HG03521 (cell line): ENCODE data around the gene ZNF420.
"Not testable (repeated sequence)": the region's sequence is repeated elsewhere in the genome, so short reads cannot be mapped to it uniquely, and the experiment has no call there.

Experiments
- ATAC-seq: cut with Tn5 transposase; IDR thresholded peaks from one replicate; pipeline ENCODE4 v1.9.1; 2021; ENCODE audit warnings: mild to moderate bottlenecking, moderate library complexity; ENCODE audit not compliant: unreplicated experiment

ZNF420 gene

DNA sequence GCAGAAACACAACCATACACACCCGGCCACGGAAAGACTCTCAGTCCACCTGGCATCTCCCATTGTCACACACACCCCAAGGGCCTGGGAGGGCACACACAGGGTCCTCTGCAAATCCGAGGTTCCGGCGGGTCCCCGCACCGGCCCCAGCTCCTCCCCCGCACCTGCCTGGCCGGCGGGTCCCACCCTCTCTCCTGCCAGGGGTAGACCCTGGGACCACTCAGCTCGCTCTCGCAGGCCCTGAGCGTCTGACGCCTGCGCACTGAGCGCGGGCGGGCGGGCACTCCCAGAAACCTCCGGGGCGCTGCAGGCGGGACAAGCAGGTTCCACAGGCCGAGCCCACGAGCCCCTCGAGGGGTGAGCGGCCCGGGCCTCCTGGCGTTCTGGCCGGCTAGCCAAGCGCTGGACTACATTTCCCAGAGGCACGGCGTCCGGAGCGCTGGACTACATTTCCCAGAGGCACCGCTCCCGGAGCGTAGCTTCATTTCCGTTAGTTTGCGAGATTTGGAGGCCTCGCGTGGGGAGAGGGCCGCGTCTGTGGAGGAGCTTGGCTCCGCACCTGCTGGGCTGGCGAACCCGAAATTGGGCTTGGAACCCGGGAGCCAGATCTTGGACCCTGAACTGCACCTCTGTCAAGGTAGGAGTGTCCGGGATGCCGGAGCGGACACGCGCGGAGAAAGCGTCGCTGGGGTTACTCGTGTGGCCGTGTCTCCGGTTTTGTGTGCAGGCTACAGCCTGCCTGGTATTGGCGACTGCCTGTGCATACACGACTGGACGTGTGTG lies at the start of gene ZNF420:
Gene ZNF420, plus strand, starts transcription at position 500 of the 783 bp plus-strand sequence. CDS start 10,686 bp downstream, outside the sequence.
- peak; percentile 94 for ATAC-seq

DNA sequence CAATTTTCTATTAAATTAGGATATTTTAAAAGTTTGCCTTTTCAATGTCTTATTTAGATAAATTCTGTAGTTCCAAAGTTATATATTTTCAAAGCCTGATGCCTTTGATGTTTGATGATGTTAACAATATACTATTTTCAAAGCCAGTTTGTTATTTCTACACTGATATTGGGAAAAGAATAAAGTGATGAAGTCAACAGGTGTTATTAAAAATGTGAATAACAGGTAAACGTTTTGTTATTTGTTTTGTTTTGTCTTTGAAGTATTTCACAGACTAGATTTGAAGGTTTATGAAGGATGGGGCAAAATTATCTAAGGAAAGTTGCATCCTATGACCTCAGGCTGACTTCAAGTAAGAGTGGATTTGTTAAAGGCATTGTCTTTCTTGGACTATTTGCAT lies 33.1 kb upstream of the ZNF420 start:
- no peak for ATAC-seq

- no peak for ATAC-seq
Observed at GRCh38 chr19:37055330-37055729, 22.9 kb upstream of the ZNF420 start.

- no peak for ATAC-seq
Observed at GRCh38 chr19:37056776-37057175, 21.5 kb upstream of the ZNF420 start.

DNA sequence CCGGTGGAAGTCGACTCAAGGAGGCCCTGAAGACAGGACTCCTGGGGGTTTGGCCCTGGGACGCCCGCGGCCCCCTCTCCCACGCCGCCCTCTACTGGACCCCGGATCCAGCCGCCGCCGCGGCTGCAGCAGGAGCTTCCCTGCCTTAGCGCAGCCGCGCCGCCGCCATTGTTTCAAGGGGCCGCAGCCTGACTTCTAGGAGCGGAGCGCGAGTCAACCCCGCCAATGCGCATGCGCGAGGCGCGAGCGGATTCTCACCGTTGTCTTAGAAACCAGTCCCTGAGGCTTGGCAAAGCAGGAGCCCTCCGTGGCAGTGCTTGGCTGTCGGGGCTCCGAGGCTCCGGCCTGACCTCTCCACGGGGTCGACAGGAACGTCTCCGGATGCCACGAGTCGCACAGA lies 19.1 kb upstream of the ZNF420 start:
- ATAC-seq = no peak

- not testable (repeated sequence) for ATAC-seq
Observed at GRCh38 chr19:37064886-37065285, 13.3 kb upstream of the ZNF420 start.

DNA sequence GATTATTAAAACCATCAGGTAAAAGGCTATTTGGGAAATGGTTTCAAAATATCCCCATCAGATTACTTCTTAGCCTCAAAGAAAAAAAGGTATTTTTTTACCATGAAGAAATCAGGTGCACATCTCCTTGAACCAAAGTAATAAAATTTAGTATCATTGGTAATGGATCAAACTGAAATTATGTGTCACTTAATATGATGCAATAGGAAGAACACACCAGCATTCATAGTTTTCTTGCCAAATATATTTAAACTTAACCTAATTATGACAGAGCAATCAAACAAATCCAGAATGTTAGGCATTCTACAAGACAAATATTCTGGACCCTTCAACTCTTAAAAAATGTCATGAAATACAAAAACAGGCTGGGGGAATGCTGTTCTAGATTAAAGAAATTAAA lies 4.1 kb upstream of the ZNF420 start:
- ATAC-seq = no peak

GRCh38 chr19:37074819-37075362 lies 3.3 kb upstream of the ZNF420 start:
- no peak for ATAC-seq

GRCh38 chr19:37076524-37076923 lies 1.7 kb upstream of the ZNF420 start:
- ATAC-seq = not testable (repeated sequence)

DNA sequence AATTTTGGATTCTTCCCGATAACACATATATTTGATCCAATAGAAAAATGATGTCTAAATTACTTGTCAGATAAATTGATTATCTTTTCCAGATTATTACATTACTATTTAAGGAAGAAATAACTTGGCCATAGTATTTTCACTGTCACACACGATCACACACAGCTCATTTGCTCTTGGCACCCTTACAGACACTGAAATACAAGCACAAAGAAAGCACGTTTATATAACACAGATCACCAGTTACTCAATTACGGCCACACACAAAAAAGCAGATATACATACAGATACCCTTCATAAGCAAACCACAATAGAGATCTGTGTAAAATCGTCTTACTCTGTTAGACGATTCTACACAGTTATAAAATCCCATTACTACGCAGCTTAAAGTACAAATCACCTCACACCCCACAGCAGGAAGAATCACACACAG lies 716 bp upstream of the ZNF420 start:
- ATAC-seq = no peak

DNA sequence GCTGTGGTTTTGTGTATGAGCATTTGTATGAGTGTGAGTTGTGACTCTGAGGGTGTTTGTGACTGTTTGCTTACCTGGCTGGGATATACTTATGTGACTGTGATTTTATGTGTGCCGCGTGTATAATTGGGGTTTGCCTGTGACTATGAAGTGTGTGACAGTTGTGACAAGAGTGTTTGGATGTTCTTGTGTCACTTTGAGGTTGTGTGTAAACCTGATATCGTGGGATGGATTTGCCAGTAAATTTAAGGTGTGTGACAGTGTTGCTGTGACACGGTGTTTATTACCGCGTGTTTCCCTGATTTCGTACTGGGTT lies 442 bp downstream of the ZNF420 start:
- ATAC-seq = no peak

DNA sequence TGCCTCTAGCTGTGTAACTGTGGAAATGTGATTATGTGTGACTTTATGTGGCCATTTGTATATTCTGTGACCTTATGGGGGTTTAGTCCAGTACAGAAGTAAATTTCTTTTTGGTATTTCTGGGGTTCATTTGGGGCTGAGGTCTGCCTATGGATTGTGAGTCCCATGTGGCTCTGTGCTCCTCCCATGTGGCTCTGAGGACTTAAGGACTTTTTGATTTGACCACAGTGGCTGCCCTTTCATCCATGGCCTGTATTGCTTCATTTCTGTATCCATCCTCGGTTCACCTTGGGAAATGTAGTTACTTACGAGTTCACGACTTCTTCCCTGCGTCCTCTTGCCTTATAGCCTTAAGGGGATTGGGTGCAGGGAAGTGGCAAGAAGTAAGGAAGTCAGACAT lies 1.0 kb downstream of the ZNF420 start:
- ATAC-seq = no peak

DNA sequence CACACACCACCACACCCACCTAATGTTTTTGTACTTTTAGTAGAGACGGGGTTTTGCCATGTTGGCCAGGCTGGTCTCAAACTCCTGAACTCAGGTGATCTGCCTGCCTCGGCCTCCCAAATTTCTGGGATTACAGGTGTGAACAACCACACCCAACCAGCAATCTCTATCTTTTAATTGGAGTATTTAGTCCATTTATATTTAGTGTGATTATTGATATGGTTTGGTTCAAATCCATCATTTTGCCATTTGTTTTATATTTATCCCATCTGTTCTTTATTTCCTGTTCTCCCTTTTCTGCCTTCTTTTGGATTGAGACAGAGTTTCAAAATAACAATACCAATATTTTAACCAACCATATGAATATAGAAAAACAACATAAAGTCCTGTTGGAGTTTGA lies 4.1 kb downstream of the ZNF420 start:
- no peak for ATAC-seq

DNA sequence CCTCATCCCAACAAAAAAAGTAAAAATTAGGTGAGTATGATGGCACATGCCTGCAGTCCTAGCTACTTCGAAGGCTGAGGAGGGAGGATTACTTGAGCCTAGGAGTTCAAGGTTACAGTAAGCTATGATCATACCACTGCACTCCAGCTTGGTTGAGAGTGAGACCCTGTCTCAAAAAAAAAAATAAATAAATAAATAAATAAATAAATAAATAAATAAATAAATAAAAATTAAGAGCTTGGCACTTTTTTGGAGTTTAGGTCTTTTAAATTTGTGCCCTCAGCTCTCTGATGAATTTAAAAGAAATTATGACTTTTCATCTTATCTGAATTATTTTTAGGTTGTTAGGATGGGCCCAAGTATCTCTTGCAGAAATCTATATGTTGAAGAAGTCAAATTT lies 8.9 kb downstream of the ZNF420 start:
- no peak for ATAC-seq

GRCh38 chr19:37095859-37096258 lies 17.6 kb downstream of the ZNF420 start:
- no peak for ATAC-seq

DNA sequence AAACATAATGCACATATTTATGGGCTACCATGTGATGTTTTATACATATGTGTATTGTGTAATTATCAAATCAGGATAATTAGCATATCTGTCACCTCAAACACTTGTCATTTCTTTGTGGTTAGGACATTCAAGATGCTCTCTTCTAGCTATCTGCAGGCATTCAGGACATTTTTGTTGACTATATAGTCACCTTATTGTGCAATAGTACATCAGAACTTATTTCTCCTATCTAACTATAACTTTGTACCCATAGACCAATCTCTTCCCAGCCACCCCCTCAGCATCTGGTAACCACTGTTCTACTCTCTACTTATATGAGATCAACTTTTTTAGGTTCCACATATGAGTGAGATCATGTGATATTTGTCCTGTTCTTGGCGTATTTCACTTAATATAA lies 20.3 kb downstream of the ZNF420 start:
- ATAC-seq = no peak

DNA sequence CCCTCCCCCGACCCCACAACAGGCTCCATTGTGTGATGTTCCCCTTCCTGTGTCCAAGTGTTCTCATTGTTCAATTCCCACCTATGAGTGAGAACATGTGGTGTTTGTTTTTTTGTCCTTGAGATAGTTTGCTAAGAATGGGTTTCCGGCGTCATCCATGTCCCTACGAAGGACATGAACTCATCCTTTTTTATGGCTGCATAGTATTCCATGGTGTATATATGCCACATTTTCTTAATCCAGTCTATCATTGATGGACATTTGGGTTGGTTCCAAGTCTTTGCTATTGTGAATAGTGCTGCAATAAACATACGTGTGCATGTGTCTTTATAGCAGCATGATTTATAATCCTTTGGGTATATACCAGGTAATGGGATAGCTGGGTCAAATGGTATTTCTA lies 25.9 kb downstream of the ZNF420 start:
- ATAC-seq = not testable (repeated sequence)

GRCh38 chr19:37111753-37112152 lies 33.5 kb downstream of the ZNF420 start:
- ATAC-seq = not testable (repeated sequence)

DNA sequence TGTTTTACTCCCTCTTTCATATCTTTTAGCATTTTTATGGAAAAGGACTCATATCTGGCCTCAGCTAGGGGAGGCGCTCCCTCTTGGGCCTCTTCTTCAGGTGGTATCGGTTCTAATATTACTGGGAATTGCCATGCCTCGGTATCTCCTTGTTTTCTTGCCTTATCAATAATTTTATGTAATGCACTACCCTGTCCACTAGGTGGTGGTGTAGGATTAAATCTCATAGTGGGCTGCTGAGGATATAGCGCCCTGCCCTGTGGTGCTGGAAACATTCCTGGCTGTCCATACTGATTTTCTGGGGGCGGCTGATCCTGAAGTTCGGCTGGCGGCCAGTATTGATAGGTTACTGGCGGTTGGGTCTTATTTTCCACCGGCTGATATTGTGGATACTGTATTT lies 35.8 kb downstream of the ZNF420 start:
- ATAC-seq = no peak

DNA sequence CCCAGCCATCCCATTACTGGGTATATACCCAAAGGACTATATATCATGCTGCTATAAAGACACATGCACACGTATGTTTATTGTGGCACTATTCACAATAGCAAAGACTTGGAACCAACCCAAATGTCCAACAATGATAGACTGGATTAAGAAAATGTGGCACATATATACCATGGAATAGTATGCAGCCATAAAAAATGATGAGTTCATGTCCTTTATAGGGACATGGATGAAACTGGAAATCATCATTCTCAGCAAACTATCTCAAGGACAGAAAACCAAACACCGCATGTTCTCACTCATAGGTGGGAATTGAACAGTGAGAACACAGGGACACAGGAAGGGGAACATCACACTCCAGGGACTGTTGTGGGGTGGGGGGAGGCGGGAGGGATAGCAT lies 43.9 kb downstream of the ZNF420 start:
- ATAC-seq = not testable (repeated sequence)

- ATAC-seq = no peak
Observed at GRCh38 chr19:37127999-37128820, 50.0 kb downstream of the ZNF420 start.

DNA sequence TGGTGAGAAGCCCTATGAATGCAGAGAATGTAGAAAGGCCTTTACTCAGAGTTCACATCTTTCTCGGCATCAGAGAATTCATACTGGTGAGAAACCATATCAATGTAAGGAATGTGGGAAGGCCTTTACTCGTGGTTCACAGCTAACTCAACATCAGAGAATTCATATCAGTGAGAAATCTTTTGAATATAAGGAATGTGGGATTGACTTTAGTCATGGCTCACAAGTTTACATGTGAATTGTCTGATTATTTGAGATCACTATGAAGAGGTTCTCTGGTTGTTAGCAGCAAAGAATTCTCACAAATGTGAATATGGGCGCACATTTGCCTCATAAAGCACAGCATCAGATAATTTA lies 50.6 kb downstream of the ZNF420 start:
- ATAC-seq = no peak
